ENCODE data around the gene DAG1.

DNA sequence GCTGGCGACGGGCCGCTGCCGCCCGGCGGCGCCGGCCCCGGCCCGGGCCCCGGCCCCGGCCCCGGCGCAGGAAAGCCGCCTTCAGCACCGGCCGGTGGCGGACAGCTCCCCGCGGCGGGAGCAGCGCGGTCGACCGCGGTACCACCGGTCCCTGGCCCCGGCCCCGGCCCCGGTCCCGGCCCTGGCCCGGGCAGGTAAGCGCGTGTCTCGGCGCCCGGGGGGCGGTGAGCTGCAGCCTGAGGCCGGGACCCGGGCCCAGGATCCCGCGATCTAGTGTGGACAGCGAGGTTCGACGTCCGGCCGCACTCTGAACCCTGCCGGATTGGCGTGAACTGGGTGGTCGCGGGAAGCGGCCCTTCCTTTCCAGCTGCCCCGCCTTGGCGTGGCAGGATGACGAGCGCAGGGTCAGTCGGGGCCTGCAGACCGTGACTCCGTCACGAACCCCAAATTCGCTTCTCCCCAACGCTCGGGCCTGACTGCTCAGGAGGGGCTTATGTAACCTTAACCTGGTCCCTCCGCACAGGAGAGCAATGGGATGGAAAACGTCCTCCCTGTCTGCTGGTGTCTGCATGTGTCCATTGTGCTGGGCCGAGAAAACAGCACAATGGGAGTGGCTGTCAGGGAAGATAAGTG lies 84.7 kb downstream of the DAG1 start:
- TF ChIP-seq CEBPB (IDR thresholded peaks at IDR 0.05) (no peak), CTCF (IDR thresholded peaks at IDR 0.05) (no peak), POLR2A (IDR thresholded peaks at IDR 0.05; ENCODE audit: low read length) (no peak), REST (IDR thresholded peaks at IDR 0.05) (peak; percentile 81), CHD2 (IDR thresholded peaks at IDR 0.05; ENCODE audit: low read length, partially characterized antibody) (no peak), EP300 (IDR thresholded peaks at IDR 0.05) (no peak), TP53 (CRISPR knock-in tag; IDR thresholded peaks at IDR 0.05) (no peak), SMC3 (IDR thresholded peaks at IDR 0.05) (no peak), RFX5 (IDR thresholded peaks at IDR 0.05) (no peak), USF2 (IDR thresholded peaks at IDR 0.05) (no peak), CHD4 (IDR thresholded peaks at IDR 0.05; ENCODE audit: borderline replicate concordance) (no peak)
- TF ChIP-seq, protein P1, sequence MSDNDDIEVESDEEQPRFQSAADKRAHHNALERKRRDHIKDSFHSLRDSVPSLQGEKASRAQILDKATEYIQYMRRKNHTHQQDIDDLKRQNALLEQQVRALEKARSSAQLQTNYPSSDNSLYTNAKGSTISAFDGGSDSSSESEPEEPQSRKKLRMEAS (IDR thresholded peaks at IDR 0.05), result no peak
- TF ChIP-seq, protein P2, sequence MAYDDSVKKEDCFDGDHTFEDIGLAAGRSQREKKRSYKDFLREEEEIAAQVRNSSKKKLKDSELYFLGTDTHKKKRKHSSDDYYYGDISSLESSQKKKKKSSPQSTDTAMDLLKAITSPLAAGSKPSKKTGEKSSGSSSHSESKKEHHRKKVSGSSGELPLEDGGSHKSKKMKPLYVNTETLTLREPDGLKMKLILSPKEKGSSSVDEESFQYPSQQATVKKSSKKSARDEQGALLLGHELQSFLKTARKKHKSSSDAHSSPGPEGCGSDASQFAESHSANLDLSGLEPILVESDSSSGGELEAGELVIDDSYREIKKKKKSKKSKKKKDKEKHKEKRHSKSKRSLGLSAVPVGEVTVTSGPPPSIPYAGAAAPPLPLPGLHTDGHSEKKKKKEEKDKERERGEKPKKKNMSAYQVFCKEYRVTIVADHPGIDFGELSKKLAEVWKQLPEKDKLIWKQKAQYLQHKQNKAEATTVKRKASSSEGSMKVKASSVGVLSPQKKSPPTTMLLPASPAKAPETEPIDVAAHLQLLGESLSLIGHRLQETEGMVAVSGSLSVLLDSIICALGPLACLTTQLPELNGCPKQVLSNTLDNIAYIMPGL (CRISPR knock-in tag; IDR thresholded peaks at IDR 0.05; ENCODE audit: borderline replicate concordance), result no peak

Data from A549 (cell line).